HT-29 (cell line): ENCODE measurements around the gene TMEM132D. TPM values are rescaled to one million over a fixed set of nuclear protein-coding genes. Genes with fewer than 3 reads are reported as not detected.

Source experiments
- DNase-seq: peaks from one replicate; pipeline ENCODE4 v3.0.0-alpha.2; 2015; ENCODE audit warnings: low spot score
- total RNA-seq: library from RNA; depleted of rRNA; stranded (reverse); fragments of >200 nt; shearing (Covaris generic); gene quantifications from 2 replicates; pipeline ENCODE4 v1.2.3, GENCODE V29; 2014

The TMEM132D gene
- total RNA-seq, 1 experiment from 2014 or later = not detected

DNA sequence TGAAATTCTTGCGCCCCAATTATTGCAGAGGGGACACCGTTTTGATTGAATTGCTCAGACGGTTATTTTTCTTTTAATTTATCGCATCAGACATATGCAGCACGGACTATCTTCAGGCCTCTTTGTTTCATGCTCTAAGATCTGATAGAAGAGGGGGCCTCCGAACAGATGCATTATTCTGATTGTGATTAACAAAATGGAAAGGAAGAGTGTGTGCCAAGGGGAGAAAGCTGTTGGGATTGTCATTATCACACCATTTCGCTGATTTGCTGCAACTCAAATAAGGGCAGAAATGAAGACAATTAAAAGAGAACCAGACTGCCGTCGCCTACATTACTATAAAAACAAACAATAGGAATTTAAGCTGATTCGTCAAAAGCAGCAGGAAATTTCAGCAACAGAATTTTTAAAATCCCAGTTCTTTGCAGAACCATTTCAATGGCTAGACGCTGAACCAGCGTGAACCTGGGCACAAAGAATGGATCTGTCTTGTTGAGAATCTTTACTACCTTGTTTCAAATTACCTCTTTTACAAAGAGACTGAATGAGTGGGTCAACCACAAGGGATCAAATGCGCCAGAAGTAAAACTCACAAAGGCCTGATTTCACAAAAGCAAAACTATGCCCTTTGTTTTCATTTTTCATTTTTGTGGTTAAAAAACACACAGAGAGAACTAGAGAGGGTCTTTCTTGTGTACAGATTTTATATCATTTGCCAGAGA is 30.6 kb downstream of the TMEM132D start:
- DNase-seq = no peak

DNA sequence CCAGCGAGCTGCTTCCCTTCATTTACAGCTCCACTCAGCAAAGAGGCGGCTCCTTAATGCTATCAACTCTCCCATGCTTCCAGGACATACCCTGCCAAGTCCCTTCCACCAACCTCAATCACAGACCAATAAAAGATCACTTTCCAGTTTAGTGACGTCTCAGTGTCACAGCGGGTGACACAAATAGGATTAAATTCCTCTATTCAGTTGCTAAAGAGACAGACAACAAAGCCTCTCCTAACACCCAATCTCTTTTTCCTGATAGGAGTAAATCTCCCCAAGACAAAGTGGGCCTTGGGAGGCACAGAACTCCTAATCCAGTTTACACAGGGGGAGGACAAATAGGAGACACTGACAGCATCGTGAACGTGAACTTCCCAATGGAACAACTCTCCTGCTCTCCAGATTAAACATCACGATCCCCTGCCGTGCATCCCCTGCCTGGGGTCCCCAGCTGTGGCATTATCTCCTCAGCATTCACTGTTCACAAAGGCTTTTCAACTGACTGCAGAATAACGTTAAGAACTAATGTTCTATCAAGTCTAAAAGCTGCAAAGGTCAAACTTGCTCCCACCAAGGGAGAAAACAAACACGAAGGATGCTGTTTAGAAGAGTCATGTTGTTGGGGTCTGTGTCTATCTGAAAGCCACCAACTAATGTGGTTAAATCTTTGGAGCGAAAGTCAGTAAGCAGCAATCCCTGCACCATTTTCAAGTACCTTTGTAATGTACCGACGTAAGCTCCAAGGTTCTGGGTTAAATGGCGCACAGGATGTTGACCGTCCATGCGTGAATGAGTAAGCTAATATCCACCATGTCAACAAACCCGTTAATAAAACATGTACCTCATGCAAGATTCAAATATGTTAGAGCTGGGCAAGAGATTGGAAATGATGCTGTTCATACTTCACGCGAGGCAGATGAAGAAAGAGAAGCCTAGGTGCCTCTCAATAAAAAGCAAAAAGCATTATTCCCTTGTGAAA is 31.5 kb downstream of the TMEM132D start:
- DNase-seq = no peak

DNA sequence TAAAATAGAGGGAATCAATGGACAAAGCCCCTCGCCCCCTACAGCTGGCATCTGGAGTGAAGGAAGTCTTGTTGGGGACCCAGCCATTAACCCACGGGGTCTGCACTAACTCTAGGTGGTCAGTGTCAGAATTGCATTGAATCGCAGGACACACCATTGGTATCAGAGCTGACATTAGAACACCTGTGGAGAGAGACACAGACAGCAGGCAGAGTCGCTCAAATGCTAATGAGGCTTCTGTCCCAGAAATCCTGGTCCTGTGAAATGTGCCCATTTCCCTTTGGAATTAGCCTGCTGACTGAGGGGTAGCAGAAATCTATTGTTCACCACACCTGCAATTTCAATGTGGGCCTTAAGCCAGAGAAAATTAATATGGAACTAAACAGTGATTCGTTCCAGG is 33.0 kb downstream of the TMEM132D start:
- DNase-seq = no peak

DNA sequence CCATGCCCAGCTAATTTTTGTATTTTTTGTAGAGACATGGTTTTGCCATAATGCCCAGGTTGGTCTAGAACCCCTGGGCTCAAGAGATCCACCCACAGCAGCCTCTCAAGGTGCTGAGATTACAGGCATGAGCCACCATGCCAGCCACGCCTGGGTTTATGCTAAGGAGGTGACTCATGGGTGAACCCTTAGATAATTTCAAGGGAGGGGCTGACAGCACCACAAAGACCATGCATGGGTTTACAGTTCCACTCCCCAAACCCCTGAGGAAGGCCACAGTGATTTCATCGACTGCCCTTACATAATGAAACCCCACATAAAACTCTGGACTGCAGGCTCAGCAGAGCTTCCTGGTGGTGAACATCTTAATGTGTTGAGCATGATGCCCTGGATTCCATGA is 33.7 kb downstream of the TMEM132D start:
- no peak for DNase-seq

DNA sequence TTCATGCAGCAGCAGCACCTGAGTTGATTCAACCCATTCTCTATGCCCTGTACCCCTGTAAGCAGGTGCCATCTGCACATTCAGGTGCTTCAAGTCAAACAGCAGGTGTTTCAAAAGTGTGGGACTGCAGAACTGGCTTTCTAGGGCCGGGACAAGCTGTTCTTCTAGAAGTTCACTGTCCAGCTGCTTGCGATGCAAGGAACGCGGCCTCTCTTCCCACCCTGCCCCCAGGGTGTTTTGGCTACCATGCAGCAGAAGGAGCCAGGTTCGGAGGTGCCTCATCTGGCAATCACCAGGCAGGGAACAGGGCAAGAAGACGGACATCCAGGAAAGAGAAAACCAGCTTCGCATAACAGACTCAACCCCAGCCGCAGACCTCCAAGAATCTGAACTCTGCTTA is 35.2 kb downstream of the TMEM132D start:
- no peak for DNase-seq

DNA sequence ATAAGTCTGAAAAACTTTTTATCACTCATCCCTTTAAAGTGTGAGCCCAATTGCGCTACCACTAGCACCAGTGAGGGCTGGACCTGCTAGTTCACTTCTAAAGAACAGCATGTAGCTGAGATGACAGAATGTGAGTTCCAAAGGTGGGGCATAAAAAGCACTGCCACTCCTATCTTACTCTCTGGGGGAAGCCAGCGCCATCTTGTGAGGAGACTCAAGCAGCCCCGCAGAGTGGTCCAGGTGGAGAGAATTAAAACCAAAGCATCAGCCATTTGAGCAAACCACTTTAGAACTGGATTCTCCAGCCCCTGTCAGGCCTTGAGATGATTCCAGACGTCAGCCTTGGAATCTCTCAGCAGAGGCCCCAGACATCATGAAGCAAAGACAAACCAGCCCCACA is 39.9 kb downstream of the TMEM132D start:
- no peak for DNase-seq

DNA sequence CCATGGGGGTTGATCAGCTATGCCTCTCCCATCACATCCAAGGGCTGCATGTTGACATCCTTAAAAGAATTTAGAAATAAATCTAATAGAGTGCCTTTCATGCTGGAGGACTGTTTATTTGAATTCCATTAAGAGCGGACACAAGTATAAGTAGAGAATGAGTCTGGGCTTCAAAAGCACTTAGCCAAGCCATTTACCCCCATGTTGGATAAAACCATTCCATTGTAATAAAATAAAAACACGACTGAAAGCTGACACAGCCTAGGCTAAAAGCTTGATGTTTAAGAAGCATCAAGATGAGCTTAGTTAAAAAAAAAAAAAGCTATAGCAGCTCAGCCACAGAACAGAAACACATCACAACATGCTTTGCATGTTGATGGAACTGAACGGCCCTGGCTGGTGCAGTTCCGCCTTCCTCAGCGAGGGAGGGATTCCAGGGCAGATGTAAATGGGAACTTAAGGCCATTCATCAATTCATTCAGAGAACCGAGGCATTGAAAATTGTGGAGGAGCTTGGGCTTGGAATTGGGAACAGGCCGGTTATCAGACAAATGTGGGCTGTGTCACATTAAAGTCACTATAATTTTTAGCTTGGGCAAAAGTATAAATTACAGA is 41.2 kb downstream of the TMEM132D start:
- DNase-seq = no peak

DNA sequence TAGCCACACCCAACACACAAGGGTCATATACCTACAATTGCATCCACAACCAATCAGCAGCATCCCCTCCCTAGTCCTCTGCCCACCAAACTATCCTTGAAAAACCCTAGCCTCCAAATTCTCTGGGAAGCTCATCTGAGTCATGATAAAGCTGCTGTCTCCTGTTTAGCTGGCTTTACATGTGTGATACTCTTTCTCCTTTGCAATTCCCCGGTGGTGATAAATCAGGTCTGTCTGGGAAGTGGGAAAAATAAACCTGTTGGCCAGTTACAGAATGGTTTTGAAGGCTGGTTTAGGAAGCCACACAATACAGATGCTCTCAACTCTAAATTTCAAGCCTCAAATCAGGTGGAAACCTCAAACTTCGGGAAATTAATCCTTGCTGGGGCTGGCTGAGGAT is 41.9 kb downstream of the TMEM132D start:
- no peak for DNase-seq

DNA sequence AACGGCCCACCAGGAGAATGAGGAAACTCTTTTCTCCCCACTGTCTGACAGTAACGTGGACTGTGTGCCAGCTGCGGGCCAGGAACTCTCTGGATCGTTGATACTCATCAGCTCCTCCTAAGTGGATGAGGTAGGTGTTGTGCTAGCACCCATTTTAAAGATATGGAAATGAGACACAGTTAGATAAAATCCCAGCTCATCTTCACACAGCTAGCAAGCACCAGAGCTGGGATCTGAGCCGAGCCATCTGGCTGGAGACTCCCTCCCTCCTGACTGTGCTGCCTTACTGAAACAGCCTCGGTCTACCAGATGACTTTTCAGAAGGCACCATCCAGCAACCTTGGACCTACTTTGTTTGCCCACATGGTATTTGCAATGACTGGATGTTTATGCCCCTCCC is 49.2 kb downstream of the TMEM132D start:
- no peak for DNase-seq

DNA sequence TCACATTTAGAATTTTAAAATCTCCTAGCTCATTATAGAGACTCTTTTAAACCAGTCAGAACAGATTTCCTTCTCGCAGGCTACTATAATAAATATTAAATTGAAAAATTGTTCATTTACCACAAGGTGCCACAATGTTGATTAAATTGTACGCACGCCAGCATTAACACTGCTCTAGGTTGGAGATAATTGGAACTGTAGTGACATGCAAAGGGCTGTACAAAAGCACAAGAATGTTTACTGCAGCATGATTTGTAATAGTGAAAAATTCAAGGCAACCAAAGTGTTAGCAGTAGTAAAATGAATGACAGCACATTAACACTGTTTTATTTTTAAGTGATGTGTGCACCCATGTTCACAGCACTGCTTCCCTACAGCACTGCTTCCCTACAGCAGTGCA is 52.5 kb downstream of the TMEM132D start:
- no peak for DNase-seq

DNA sequence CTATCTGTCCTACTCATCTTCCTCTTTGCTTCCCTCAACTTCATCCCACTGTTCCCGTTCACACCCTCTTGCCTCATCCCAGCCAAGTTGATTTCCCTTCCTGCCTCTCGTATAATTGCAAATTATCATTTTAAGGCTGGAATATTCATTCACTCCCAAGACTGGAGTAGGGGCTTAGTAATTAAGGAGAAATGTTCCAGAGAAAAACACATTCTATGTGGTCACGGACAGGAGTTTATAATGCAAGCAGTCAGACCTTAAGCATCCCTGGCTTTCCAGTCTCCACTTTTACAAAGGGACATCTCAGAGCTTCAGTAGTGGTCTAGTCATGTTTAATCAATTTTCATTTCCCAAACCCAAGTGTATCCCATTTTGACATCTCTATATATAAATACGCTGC is 54.9 kb downstream of the TMEM132D start:
- DNase-seq = no peak

DNA sequence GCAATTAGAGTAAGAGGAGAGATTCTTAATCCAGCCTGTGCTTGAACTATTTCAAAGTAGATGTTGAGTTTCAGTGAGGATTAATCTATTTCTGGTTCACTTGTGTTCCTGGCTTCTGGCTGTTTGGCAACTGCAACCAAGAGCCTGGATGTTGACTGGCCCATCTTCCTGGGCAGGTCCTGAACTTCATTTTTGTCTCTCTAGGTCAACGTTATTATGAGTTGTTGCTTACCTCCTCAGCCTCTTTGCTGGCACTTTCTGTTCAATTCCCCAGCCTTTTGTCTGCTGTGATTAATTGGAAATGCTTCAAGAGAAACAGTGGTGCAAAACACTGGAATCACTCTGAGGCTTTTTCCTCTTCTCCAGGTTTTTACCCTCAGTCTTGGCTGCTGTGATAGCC is 56.8 kb downstream of the TMEM132D start:
- no peak for DNase-seq

DNA sequence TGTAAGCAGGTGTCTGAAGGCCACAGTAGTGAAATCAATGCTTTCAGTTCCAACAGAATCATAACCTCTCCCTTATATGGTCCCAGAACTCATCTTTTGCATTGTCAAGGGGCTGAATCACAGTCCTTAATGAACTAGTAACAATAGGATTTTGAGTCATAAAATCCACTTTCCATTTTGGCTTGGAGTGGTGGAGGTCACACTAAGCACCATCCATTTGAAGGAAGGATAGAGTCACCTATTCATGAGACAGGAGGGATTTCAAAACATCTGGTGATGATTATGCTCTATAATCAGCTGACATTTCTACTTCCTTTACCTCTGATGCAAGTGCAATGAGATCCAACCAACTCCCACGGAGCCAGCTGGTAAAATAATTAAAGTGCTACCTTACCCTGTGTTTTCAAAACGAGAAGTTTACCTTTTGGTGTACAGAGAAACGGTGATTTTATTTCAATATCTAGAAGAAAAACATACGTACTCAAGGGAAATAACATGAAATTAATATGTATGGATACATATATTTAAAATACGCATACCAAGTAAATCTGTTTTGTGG is 59.1 kb downstream of the TMEM132D start:
- DNase-seq = no peak

DNA sequence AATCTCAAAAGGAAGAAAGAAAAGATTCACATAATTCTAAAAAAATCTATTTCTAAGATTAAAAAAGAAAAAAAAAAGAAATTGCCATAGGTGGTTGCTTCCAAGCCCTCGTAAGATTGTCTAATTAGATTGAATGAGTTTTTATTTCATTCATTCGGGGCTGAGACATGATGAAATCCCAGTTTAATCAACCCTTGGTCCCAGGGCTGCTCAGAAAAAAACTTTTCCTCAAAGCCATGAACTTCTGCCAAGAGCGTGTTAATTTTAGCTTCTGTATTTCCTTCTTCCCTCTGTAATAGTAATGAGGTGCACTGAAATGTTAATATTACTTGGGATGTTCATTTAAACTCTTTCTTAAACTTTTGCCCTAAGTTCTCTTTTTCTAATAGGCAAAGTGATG is 62.6 kb downstream of the TMEM132D start:
- no peak for DNase-seq

DNA sequence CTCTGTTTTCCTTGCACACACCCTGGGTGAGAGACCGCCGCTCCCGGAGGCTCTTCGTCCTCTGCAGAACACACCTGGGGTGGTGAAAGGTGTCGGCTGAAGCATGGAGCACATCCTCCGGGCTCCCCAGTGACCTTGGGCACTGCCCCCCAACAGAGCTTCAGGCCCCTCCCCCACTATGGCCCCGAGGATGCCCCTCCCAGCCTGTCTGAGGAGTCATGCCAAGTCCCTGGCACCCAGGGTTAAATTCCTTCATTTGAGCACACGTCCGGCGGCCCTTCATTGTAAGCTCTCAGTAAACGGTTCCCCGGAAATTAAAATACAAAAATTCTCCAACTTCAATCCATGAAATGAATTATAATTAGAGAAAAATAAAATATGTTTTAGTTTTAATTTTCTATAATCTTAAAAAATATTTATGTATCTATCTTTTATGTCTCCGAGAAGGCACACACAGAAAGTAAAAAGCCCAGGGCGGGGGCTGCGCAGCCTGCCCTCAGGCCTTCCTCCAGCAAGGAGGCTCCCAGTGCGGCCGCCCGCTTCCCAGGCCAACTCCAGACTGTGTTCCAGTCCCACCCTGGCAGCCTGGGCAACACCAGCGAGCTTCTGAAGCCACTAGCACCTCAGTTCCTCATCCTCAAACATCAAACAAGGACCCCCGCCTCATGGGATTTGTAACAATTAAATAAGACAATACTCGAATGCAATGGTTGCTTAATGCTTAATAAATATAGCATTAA is 63.5 kb downstream of the TMEM132D start:
- DNase-seq = no peak

DNA sequence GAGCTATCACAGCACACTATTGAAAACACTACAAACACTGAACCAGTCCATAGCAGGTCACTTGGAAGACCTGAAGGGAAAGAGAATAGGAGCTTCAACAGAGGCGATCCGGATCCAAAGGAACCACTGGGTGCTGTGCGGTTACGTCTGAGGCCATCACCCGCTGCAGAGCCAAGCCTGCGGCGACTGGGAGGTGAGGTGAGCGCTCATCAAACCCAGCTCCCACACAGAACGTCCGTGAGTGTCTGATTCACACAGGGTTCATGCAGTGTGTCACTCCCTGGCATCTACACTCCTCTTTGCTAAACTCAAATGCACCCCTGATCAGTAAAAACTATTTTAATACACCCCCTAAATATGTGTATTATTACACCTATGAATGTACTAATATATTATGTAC is 64.1 kb downstream of the TMEM132D start:
- DNase-seq = no peak

DNA sequence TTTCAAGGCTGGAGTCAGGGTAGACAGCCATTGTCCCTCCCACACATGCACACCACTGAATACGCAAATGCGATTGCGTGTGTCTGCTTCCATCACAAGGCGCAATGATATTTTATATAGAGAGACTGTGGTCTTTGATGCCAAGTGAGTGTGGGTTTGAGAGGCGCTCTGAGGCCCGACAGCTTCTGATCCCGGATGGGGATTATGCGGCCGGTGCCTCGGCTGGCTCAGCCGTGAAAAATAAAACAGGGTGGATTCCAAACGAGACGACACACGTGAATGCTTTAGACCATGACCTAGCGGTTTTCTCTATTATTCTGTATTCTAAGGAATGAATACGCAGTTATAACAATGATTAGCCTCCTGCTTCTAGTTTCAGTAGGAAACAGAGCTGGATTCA is 72.5 kb downstream of the TMEM132D start:
- DNase-seq = no peak

DNA sequence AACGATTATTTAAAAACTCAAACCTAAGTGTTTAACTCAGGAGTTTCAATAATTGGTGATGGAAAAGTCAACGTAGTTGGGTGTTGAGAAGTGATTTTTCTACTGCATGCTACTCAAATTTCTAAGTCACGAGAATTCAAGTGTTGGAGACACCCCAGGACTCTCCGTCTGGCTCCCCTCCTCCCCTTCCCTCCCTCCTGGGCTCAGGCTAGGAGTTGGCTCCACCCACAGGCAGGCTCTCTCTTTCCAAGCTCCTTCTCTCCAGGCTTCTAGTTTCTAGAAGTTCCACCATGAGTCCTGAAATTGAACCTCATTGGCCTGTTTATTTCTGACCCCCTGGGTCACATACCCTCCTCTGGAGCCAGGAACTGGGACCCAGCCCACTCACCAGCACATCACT is 73.0 kb downstream of the TMEM132D start:
- DNase-seq = no peak

DNA sequence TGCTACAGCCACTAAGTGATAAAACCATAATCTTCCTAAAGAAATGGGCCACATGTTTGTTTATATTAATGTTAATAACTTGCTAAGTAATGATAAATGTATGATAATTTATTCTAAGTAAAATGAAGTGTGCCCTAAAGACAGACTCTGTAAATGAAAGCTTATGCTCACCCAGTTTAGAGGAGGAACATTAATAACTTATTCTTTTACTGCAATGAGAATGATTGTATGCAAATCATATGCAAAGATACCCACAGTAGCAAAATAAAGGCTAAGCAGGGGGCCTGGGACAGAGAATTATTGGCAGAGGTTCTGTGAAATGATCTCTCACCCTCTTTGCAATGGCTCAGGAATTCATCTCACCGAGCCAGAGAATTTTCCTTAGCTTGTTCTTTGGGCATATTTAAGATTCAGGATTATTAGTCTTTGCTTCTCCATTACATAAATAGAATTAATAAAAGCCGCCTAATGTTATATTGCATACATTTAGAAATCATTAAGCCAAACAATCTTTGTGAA is 75.9 kb downstream of the TMEM132D start:
- DNase-seq = no peak

DNA sequence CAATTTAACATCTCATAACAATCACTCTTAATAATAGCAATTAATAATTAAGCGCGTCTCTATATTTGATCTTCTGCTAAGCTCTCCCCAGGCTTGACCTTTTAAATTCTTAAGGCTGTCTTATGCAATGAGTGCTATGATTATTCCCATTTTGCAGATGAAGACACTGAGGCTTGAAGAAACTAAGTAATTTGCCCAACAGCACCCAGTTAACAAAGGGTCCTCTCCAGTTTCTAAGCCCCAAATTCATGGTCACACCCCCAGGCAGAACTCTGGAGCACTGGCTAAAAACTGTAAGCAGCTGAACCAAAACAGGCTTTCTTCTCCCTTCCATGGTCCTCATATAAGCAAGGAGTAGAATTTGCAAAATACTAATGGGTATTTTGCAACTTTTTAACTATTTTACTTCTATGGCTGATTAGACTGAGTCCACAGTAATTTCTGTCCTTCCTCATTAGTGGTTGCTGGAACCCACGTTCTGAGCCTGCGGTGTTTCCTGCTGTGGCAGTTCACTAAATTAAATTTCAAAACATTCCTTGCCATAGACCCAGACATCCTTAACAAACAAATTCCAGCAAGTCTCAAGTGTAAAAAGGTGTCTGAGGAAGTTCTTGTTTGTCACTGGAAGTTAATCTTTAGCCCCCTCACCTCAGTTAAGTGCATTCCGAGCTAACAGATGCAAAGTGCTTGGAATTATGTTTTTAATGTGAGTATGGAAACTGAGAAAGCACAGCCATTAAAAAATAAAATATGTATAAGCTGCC is 76.5 kb downstream of the TMEM132D start:
- no peak for DNase-seq
